Left kidney (tissue), 8 donors: ENCODE results near the gene SLC39A1. TPM values are rescaled to one million over a fixed set of nuclear protein-coding genes. Genes with fewer than 3 reads are reported as not detected.
"Not testable (repeated sequence)": the region's sequence is repeated elsewhere in the genome, so short reads cannot be mapped to it uniquely, and the experiment has no call there.

Experiments used
- DNase-seq: peaks from one replicate; pipeline ENCODE4 v3.0.0-alpha.2; 2013
- long read RNA-seq, 8 donors: transcript quantifications; one replicate each; lab custom pipeline, GENCODE V29; 2026
- polyA plus RNA-seq: library from polyadenylated mRNA; unstranded; fragments of 120-200 nt; gene quantifications from one replicate; pipeline ENCODE4 v1.2.1, GENCODE V29; 2013; ENCODE audit not compliant: insufficient read length

Gene SLC39A1, protein sequence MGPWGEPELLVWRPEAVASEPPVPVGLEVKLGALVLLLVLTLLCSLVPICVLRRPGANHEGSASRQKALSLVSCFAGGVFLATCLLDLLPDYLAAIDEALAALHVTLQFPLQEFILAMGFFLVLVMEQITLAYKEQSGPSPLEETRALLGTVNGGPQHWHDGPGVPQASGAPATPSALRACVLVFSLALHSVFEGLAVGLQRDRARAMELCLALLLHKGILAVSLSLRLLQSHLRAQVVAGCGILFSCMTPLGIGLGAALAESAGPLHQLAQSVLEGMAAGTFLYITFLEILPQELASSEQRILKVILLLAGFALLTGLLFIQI
- 66.4 TPM for polyA plus RNA-seq
- long read RNA-seq, donor 1, transcript SLC39A1-202 (4 exons, 2,084 nt): major isoform, 39 of 56 reads
- long read RNA-seq, donor 1, transcript SLC39A1-204 (3 exons, 2,723 nt): minor isoform, 17 of 56 reads
- long read RNA-seq, donor 1, partial matches to known transcripts: 0 of 56 reads
- long read RNA-seq, donor 1, other reads (novel, unspliced or antisense): 0 of 56 reads
- long read RNA-seq, donor 2, transcript SLC39A1-202 (4 exons, 2,084 nt): major isoform, 25 of 35 reads
- long read RNA-seq, donor 2, transcript SLC39A1-204 (3 exons, 2,723 nt): minor isoform, 7 of 35 reads
- long read RNA-seq, donor 2, partial matches to known transcripts: 0 of 35 reads
- long read RNA-seq, donor 2, other reads (novel, unspliced or antisense): 0 of 35 reads
- long read RNA-seq, donor 3, transcript SLC39A1-202 (4 exons, 2,084 nt): major isoform, 24 of 27 reads
- long read RNA-seq, donor 3, partial matches to known transcripts: 0 of 27 reads
- long read RNA-seq, donor 3, other reads (novel, unspliced or antisense): 0 of 27 reads
- long read RNA-seq, donor 4, partial matches to known transcripts: 0 of 2 reads
- long read RNA-seq, donor 4, other reads (novel, unspliced or antisense): 0 of 2 reads
- long read RNA-seq, donor 5, transcript SLC39A1-202 (4 exons, 2,084 nt): major isoform, 56 of 72 reads
- long read RNA-seq, donor 5, transcript SLC39A1-204 (3 exons, 2,723 nt): minor isoform, 15 of 72 reads
- long read RNA-seq, donor 5, partial matches to known transcripts: 0 of 72 reads
- long read RNA-seq, donor 5, other reads (novel, unspliced or antisense): 0 of 72 reads
- long read RNA-seq, donor 6, transcript SLC39A1-204 (3 exons, 2,723 nt): minor isoform, 10 of 43 reads
- long read RNA-seq, donor 6, transcript SLC39A1-202 (4 exons, 2,084 nt): major isoform, 25 of 43 reads
- long read RNA-seq, donor 6, partial matches to known transcripts: 5 of 43 reads
- long read RNA-seq, donor 6, other reads (novel, unspliced or antisense): 0 of 43 reads
- long read RNA-seq, donor 7, transcript SLC39A1-202 (4 exons, 2,084 nt): major isoform, 46 of 98 reads
- long read RNA-seq, donor 7, transcript SLC39A1-204 (3 exons, 2,723 nt): minor isoform, 13 of 98 reads
- long read RNA-seq, donor 7, partial matches to known transcripts: 36 of 98 reads
- long read RNA-seq, donor 7, other reads (novel, unspliced or antisense): 0 of 98 reads
- long read RNA-seq, donor 8, transcript SLC39A1-202 (4 exons, 2,084 nt): major isoform, 16 of 19 reads
- long read RNA-seq, donor 8, partial matches to known transcripts: 0 of 19 reads
- long read RNA-seq, donor 8, other reads (novel, unspliced or antisense): 0 of 19 reads

DNA sequence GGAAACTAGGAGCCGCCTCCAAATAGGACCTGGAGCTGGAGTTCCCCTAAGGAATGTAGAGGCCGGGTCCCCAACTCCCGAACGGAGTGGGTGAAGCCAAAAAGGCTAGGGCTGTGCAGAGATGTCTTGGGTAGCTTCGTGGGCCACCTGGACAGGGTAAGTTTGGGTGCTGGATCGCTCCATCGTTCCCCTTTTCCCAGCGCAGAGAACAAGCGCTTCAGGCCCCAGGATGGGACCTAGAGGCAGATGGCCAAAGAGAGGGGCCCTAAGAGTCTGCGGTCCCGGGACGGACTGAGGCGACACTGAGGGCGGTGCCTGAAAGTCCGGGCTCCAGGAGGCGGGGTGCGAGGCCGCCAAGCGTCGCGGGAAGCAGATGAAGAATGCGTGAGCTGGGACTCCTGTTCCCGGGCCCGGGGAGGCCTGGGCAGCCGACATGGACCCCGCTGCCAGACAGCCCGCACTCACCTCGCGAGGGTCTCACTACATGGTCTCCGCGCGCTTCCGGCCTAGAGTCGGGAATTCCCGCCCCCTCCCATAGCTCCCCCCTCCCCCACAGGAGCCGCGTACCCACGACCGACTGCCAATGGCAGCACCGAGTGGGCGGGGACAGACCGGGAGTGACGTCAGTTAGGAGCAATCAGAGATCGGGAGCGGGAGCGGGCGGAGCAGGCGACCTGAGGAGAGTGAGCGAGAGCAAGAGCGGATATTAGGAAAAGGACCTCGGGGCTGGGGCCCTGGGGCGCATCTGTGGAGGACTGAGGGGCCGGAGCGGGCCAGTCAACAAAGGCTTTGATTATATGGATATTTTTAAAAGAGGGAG lies at the start of gene SLC39A1:
TSS of gene SLC39A1 (minus strand) at position 508 of the 820 bp plus-strand sequence. CDS start 822 bp downstream, outside the sequence.
- peak; percentile 99 for DNase-seq

DNA sequence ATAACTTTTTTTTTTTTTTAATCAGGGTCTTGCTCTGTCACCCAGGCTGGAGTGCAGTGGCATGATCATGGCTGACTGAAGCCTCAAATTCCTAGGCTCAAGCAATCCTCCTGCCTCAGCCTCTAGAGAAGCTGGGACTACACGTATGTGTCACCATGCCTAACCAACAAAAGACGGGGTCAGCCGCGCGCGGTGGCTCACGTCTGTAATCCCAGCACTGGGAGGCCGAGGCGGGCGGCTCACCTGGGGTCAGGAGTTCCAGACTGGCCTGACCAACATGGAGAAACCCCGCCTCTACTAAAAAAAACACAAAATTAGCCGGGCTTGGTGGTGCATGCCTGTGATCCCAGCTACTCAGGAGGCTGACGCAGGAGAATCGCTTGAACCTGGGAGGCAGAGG lies 49.2 kb upstream of the SLC39A1 start:
- DNase-seq: not testable (repeated sequence)

DNA sequence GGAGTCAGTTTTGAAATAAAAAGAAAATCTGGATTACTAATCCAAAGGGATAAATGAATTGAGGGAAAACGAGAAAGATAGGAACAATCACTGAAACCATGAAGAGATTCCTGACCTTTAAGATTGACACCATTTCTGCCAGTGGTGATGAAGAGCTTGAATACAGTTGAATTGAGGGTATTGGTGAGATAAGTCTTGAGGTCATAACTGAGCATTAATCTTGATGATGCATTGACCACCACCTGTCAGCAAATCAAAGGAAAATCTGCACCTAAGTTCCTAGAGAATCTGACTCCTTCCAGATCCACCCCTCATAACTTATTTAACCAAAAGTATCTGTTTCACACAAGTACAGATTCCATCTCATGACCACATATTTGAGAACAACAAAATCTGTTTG lies 48.8 kb upstream of the SLC39A1 start:
- no peak for DNase-seq

DNA sequence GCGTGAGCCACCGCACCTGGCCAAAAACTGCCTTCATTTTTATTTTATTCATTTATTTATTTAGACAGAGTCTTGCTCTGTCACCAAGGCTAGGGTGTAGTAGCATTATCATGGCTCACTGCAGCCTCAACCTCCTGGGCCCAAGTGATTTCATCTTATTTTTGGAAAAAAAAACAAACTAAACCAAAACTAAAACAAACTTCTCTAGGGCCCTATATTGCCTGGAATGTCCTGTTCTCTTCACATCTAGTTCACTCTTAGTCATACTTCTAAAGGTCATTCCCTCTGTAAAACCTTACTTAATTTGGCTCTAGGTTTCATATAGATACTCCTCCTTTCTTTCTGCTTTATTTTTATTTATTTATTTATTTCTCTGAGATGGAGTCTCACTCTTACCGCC lies 42.8 kb upstream of the SLC39A1 start:
- DNase-seq: no peak

DNA sequence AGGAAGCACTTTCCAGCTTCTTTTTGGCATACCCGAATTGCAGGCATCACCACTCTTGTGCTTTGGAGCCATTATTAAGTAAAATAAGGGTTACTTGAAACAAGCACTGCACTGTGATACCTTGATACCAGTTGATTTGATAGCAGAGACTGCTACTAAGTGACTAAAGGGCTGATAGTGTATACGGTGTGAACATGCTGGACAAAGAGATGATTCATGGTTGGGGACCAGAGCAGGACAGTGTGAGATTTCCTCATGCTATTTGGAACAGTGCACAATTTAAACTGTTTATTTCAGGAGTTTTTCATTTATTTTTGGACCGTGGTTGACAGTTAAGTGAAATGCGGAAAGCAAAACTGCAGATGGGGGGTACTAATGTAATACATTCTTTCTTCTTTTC lies 37.1 kb upstream of the SLC39A1 start:
- DNase-seq: no peak

DNA sequence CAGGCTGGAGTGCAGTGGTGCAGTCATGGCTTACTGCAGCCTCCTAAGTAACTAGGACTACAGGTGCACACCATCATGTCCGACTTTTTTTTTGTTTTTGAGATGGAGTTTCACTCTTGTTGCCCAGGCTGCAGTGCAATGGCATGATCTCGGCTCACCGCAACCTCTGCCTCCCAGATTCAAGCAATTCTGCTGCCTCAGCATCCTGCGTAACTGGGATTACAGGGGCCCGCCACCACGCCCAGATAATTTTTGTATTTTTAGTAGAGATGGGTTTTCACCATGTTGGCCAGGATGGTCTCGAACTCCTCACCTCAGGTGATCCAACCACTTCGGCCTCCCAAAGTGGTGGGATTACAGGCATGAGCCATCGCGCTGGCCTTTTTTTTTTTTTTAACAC lies 33.5 kb upstream of the SLC39A1 start:
- DNase-seq: not testable (repeated sequence)

DNA sequence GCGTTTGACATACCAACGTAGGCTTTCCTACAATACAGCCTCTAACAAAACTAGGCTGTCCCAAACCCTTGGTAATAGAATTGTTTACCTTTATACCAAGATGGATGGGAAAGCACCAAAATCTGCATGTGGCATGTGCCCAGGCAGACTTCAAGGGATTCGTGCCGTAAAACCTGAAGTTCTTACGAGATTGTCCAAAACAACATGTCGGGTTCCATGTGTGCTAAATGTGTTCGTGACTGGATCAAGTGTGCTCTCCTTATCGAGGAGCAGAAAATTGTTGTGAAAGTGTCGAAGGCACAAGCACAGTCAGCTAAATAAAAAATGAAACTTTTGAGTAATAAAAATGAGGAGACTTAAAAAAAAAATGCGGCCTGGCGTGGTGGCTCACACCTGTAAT lies 32.3 kb upstream of the SLC39A1 start:
- no peak for DNase-seq

DNA sequence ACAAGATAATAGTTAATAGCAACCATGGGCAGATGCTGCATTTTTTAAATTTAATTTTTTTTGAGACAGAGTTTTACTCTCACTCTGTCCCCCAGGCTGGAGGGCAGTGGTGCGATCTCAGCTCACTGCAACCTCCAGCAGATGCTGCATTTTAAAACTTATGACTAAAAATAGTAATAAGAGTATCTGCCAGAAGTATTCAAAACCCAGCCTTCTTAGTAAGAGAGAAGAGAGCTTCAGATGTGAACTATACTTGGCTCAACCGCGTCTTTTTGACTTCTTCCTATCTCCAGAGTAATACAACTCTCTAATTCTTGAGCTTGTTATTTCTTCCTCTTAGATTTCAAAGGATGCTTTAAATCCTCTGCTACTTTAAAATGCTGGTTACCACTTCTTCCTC lies 31.9 kb upstream of the SLC39A1 start:
- DNase-seq: no peak

DNA sequence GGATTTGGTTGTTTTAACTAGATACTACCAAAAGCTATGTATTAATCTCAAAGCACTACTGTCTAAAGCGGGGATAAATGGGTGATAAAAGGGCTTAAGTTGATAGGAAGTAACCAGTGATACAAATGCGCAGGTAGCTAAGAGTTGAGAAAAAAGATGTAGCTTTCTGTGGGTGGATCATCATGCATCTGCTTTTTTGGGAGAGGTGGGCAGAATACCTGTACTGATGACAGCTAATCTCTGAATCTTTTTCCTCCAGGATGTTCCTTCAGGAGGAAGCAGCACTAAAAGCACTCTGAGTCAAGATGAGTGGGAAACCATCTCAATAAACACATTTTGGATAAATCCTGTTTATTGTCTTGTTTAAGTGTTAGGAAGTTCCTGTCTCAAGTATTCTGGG lies 28.5 kb upstream of the SLC39A1 start:
- no peak for DNase-seq

DNA sequence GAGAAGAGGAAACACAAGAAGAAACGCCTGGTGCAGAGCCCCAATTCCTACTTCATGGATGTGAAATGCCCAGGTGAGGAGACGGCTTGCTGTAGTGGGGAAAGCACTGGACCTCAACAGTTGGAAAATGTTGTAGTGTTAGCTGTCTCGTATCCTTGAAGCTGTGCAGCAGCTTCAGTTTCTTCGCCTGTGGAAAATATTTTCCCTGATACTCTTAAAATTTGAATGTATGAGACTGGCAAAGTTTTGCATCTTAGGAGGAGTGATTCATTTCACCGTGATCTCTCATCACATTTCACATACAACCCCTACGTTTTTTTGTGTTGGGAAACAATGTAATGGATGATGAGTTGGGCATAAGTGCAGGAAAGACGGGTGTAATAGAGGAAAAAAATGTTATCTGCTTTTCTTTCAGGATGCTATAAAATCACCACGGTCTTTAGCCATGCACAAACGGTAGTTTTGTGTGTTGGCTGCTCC lies 27.9 kb upstream of the SLC39A1 start:
- DNase-seq: no peak

DNA sequence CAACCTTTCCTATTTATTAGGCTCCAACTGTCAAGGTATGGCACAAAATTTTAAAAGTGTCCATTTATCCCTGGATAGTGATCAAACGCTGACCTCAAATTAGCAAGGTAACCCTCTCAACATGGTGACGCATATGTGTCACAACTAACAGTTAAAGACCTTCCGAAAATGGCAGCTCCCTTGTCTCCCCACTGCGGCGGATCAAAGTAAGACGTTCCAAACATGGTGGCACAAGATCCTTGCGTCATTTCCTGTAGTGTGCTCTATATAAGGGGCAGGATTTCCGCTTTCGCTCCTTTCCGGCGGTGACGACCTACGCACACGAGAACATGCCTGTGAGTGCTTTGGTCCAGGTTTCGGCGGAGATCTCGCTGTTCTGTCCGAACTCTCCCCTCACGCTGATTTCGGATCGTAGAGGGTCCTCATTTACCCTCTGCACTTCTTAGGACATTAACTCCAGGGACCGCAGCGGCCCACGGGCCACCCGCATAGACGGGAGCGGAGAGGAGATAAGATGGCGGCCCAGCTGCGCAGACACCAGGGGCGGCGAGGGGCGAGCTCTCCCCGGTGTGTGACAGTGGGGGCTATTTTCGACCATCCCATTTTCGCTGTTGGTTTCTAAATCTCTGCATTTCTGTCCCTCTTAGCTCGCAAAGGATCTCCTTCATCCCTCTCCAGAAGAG lies 27.3 kb upstream of the SLC39A1 start, which contains the start of gene RPS27:
TSS of gene RPS27 (plus strand) at position 295 of the 683 bp plus-strand sequence. CDS start at position 330, 35 bp downstream.
- DNase-seq: peak; percentile 98

DNA sequence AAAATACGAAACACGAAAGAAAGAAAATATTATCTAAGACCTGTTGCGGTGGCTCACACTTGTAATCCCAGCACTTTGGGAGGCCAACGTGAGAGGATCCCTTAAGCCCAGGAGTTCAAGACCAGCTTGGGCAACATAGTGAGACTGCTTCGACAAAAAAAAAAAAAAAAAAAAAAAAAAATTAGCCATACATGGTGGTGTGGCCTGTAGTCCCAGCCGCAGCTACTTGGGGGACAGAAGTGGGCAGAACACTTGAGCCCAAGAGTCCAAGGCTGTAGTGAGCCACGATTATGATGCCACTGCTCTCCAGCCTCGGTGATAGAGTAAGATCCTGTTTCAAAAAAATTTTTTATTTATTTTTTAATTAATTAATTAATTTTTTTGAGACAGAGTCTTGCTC lies 24.3 kb upstream of the SLC39A1 start:
- DNase-seq: no peak

DNA sequence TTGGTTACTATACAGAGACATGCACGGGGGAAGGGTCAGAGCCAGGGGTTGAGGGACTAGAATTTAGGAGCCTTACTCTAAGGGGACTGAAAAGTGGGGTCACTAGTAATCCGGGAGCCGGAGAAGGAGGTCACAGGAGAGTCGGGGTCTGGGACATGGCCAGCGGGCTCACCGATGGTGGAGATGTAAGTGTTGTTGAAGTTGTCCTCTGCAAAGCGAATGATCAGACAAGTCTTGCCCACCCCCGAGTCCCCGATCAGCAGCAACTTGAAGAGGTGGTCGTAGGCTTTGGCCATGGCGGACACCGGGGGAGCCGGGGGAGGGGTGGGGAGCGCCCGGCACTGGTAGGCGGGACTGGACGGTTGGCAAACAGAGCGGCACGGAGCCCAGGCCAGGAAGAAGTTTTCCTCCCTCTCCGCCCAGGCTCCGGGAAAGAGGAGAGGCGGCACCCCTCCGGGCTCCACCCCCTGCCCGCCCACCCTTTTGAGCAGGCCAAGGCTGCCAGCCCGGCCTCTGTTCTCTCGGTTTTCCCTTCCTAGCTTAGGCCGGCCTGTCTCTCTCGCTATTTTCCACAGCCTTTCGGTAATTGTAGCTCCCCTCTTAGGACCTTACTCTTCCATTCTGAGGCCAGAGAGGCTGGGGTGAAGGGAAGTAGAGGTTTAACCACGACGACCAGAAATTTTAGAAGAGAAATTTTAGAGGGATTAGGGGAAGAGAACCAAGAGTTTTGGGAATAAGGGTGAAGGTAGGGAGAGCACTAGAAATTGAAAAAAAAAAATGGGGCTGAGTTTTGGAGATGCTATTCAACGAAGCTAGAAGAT lies 22.8 kb upstream of the SLC39A1 start, which contains the start of gene RAB13:
TSS of gene RAB13 (minus strand) at position 399 of the 821 bp plus-strand sequence. CDS start at position 296, 103 bp downstream.
- peak; percentile 83 for DNase-seq

DNA sequence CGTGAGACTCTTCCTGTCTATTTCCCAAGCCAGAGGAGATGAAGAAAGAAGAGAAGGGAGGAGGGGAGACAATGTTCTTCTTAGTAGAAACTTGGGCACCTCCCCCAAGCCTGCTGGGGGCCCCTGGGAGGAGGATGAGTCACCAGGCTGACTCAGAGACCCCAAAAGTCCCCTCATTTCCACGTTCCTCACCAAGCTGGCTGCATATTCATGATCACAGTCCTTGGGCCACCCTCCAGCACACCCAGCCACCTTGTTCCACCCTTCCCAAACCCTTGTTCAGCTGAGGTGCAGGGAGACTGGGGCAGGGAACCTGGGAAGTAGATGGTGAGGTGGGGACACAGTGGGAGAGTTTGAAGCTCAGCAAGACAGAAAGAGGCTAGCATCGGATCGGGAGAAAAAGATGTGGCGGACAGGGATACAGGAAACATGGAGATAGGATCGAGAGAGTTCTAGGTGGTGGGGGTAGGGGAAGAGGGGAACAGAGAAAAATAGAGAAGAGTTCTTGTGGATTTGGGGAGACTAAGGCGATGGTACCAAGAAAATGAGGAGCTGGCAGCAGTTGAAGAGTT lies 22.1 kb upstream of the SLC39A1 start:
- DNase-seq: no peak

DNA sequence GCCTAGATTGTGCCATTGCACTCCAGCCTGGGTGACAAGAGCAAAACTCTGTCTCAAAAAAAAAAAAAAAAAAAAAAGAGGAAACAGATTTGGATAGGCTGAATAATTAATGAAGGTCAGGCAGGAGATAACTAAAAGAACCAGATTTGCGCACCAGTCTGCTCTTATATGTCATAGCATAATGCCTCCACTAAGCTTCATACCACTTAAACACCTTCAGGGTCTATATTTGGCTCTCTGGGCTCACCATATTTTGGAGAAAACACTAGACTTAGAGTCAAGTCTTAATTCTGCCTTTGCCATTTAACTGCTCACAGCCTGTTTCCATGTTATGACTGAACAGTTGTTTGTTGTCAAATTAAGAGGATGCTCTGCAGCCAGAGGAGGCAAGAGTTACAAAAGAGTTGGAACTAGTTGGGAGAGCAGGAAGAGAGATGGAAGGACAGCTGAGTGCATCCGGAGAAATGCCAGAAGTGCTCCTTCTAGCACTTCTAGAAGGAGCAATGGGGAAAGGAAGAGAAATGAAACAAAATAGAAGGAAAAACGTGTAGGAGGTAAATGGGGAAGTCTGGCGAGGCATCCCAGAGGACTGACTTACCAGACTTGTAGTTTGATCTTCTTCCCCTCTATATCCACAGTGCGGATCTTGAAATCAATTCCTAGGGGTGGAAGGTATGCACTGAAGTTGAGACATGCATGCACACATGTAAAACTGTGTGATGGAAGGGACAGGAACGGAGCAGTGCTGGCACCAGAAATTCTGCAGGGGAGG lies 21.0 kb upstream of the SLC39A1 start:
- no peak for DNase-seq

DNA sequence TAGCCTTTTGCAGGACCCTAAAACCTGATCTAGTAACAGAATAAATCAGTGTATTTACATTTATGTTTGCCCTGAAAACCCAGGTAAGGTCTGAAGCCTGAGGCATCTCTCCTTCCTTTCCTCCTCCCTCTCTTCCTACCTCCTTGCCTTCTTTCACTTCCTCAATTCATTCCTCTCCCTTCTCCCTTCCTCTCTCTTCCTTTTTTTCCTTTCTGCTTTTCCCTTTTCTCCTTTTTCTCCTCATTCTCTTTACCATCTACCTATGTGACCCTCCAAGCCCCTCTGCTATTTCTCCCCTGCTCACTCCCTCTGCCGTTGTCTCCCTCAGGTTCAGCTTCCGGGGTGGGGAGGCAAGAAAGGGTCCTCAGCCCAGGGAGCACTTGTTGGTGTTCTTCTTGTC lies 18.4 kb upstream of the SLC39A1 start:
- not testable (repeated sequence) for DNase-seq

DNA sequence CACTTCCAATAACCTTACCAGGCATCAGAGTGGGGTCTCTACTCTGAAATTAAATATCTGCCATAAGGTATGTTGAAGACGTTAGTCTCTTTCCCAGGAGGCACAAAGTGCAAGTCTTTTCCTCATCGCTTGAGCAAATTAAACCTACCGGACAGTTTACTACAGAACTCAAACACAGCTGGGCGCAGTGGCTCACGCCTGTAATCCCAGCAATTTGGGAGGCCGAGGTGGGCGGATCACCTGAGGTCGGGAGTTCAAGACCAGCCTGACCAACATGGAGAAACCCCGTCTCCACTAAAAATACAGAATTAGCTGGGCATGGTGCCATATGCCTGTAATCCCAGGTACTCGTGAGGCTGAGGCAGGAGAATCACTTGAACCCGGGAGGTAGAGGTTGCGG lies 15.8 kb upstream of the SLC39A1 start:
- DNase-seq: not testable (repeated sequence)
